Chondrocyte (in vitro differentiated cells): Measurements from ENCODE around the gene SPACDR. TPM values are rescaled to one million over a fixed set of nuclear protein-coding genes. Genes with fewer than 3 reads are reported as not detected.
"Not testable (repeated sequence)": the region's sequence is repeated elsewhere in the genome, so short reads cannot be mapped to it uniquely, and the experiment has no call there.

Experiments used
- DNase-seq: peaks from one replicate; pipeline ENCODE4 v3.0.0; 2021; ENCODE audit warnings: mixed read lengths, low spot score
- H3K27ac Mint-ChIP-seq: one replicate; pipeline ENCODE4 v1.8.0; 2021; ENCODE audit warnings: mild to moderate bottlenecking, moderate library complexity, mixed read lengths; ENCODE audit not compliant: unreplicated experiment
- H3K27me3 Mint-ChIP-seq: 2 replicates; pipeline ENCODE4 v1.8.0; 2021; ENCODE audit warnings: low read depth, mixed read lengths
- H3K36me3 Mint-ChIP-seq: 2 replicates; pipeline ENCODE4 v1.8.0; 2021; ENCODE audit warnings: low read depth, mixed read lengths
- H3K4me1 Mint-ChIP-seq: 2 replicates; pipeline ENCODE4 v1.8.0; 2021; ENCODE audit warnings: low read depth, mild to moderate bottlenecking, mixed read lengths
- H3K4me3 Mint-ChIP-seq: one replicate; pipeline ENCODE4 v1.8.0; 2021; ENCODE audit warnings: mild to moderate bottlenecking, moderate library complexity, mixed read lengths; ENCODE audit not compliant: unreplicated experiment
- H3K9me3 Mint-ChIP-seq: 2 replicates; pipeline ENCODE4 v1.8.0; 2021; ENCODE audit warnings: low read depth, mixed read lengths
- total RNA-seq: library from RNA; stranded (reverse); gene quantifications from 3 replicates; pipeline ENCODE4 v1.2.1, GENCODE V29; 2021
- TF ChIP-seq, protein P1 (sequence below): fragments of 200-600 bp; sonication (generic); IDR thresholded peaks from 2 replicates; pipeline ENCODE4 v1.5.0; 2021; ENCODE audit warnings: antibody characterized with exemption, mild to moderate bottlenecking, moderate library complexity

The SPACDR gene
- total RNA-seq, 1 donor from 2014 or later, result 0.42 TPM

DNA sequence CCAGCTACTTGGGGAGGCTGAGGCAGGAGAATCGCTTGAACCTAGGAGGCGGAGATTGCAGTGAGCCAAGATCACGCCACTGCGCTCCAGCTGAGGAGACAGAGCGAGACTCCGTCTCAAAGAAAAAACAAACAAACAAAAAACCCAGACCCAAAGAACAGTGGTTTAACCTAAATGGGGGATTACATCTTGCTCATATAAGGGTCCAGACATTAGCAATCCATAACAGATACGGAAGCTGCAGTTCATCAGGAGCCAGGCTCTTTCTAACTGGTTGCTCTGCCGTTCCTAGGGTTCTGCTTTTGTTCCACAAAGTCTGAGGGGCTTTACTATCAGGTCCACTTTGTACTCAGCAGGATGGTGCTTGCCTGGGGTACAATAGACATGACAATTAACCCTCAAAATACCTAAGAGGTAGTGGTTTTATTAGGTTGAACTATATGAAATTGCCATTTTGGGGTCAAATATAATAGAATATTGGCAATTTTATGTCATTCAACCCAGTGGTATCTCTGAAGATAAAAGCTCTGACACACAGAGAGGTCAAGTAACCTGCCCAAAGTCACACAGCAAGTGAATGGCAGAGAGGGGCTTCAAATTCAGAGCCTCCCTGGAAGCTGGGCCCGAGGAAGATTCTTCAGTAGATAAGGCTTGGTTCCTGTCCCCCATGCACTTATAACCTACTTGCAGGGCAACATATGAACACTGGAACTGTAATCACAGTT, 41.0 kb upstream of the SPACDR start:
- Mint-ChIP-seq H3K4me1 (peaks cover 7% of the 10 kb centered on the region), H3K27ac (no peak overlapping the region), H3K36me3 (no peaks in the 10 kb centered on the region), H3K4me3 (no peak overlapping the region), H3K9me3 (no peaks in the 10 kb centered on the region), H3K27me3 (no peaks in the 10 kb centered on the region)
- TF ChIP-seq, protein P1, sequence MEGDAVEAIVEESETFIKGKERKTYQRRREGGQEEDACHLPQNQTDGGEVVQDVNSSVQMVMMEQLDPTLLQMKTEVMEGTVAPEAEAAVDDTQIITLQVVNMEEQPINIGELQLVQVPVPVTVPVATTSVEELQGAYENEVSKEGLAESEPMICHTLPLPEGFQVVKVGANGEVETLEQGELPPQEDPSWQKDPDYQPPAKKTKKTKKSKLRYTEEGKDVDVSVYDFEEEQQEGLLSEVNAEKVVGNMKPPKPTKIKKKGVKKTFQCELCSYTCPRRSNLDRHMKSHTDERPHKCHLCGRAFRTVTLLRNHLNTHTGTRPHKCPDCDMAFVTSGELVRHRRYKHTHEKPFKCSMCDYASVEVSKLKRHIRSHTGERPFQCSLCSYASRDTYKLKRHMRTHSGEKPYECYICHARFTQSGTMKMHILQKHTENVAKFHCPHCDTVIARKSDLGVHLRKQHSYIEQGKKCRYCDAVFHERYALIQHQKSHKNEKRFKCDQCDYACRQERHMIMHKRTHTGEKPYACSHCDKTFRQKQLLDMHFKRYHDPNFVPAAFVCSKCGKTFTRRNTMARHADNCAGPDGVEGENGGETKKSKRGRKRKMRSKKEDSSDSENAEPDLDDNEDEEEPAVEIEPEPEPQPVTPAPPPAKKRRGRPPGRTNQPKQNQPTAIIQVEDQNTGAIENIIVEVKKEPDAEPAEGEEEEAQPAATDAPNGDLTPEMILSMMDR, result no peak
- DNase-seq, result no peak

DNA sequence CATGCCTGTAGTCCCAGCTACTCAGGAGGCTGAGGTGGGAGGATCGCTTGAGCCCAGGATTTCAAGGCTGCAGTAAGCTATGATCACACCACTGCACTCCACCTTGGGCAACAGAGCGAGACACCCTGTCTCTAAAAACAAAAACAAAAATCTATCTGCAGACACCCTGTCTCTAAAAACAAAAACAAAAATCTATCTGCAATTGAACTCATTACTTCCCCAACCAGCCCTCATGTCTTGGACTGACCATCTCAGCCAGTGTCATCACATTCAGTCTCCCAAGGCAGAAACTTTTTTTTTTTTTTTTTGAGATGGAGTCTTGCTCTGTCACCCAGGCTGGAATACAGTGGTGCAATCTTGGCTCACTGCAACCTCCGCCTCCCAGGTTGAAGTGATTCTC, 40.0 kb upstream of the SPACDR start:
- H3K27me3 Mint-ChIP-seq, H3K27ac Mint-ChIP-seq, DNase-seq, H3K4me1 Mint-ChIP-seq, H3K4me3 Mint-ChIP-seq, H3K9me3 Mint-ChIP-seq, H3K36me3 Mint-ChIP-seq: not testable (repeated sequence)

DNA sequence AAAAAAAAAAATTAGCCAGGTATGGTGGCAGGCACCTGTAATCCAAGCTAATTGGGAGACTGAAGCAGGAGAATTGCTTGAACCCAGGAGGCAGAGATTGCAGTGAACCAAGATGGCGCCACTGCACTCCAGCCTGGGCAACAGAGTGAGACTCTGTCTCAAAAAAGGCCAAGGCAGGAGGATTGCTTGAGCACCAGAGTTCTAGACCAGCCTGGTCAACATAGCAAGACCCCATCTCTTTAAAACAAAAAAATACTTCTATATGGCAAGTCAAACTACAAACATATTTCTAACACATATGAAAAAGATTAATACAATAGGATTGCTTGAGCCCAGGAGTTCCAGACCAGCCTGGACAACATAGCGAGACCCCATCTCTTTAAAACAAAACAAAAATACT, 36.7 kb upstream of the SPACDR start:
- DNase-seq, H3K4me3 Mint-ChIP-seq, H3K4me1 Mint-ChIP-seq, H3K27ac Mint-ChIP-seq, H3K9me3 Mint-ChIP-seq, H3K36me3 Mint-ChIP-seq, H3K27me3 Mint-ChIP-seq: not testable (repeated sequence)

DNA sequence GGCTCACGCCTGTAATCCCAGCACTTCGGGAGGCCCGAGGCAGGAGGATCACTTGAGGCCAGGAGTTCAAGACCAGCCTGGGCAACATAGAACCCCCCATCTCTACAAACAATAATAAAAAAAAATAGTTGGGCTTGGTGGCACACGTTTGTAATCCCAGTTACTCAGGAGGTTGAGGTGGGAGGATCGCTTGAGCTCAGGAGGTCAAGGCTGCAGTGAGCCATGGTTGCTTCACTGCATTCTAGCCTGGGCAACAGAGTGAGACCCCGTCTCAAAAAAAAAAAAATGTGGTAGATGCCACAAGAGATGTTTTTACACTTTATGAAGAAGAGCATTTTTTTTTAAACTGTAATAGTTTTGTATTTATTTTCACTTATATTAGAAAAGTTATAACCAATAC, 32.4 kb upstream of the SPACDR start:
- Mint-ChIP-seq H3K27me3 (peaks cover 3% of the 10 kb centered on the region), H3K4me1 (no peaks in the 10 kb centered on the region), H3K36me3 (no peaks in the 10 kb centered on the region), H3K4me3 (no peak overlapping the region), H3K9me3 (no peaks in the 10 kb centered on the region), H3K27ac (no peak overlapping the region)
- DNase-seq, result no peak
- TF ChIP-seq, protein P1, result no peak

DNA sequence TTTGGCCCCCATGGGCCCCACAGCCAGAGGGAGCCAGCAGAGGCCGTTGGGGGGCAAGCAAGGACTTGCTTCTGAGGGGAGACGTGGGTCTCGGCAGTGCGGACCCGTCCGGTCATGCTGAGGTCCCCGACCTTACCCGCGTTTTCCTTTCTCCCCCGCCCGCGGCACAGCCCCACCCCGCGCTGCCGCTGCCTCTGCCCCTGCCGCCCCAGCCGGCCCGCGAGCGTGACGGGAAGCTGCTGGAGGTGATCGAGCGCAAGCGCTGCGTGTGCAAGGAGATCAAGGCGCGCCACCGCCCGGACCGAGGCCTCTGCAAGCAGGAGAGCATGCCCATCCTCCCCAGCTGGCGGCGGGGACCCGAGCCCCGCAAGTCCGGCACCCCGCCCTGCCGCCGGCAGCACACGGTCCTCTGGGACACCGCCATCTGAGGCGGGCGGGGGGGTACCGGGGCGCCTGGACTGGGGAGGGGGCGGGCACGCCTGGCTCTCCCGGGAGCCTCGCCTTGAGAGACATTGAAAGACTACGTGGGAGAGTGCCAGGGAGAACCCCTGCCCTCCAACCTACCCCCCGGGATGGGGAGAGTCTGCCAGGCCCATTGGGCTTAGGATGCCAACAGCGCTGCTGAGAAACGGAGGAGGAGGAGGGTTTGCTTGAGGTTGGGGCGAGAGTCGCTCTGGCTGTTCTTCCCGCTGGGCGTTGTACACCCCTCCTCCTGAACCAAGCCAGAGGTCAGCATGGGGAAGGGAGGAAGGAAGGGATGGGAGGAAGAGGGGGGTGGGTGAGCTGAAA, 29.6 kb upstream of the SPACDR start:
- Mint-ChIP-seq H3K4me3 (peak overlapping the region; percentile 6), H3K9me3 (no peaks in the 10 kb centered on the region), H3K4me1 (no peaks in the 10 kb centered on the region), H3K27me3 (peaks cover 3% of the 10 kb centered on the region), H3K36me3 (no peaks in the 10 kb centered on the region), H3K27ac (no peak overlapping the region)
- TF ChIP-seq, protein P1, result peak; percentile 27
- no peak for DNase-seq

DNA sequence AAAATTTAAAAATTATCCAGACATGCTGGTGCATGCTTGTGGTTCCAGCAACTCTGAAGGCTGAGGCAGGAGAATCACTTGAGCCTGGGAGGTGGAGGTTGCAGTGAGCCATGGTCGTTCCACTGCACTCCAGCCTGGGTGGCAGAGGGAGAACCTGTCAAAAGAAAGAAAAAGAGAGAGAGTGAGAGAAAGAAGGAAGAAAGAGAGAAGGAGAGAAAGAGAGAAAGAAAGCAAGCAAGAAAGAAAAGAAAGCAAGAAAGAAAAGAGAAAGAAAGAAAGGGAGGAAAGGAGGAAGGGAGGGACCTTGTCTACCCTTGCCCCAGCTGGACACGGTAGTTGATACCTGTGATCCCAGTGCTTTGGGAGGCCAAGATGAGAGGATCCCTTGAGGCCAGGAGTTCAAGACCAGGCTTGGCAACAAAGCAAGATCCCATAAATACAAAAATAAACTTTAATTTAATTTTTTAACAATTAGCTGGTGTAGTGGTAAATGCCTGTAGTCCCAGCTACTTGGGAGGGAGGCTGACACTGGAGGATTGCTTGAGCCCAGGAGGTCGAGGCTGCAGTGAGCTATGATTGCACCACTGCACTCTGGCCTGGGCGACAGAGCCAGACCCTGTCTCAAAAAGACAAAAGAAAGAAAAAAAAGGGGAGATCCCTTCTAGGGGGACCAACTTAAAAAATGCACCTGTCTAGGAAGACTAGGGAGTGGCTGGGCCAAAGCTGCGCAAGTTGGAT, 28.8 kb upstream of the SPACDR start:
- Mint-ChIP-seq H3K27me3 (peaks cover 3% of the 10 kb centered on the region), H3K27ac (no peak overlapping the region), H3K36me3 (no peaks in the 10 kb centered on the region), H3K4me3 (no peak overlapping the region), H3K4me1 (no peaks in the 10 kb centered on the region), H3K9me3 (no peaks in the 10 kb centered on the region)
- DNase-seq, result no peak
- TF ChIP-seq, protein P1, result no peak
